Gastroesophageal sphincter (tissue), 4 donors: Measurements from ENCODE around the gene TFEC. TPM values are rescaled to one million over a fixed set of nuclear protein-coding genes. Genes with fewer than 3 reads are reported as not detected.

Experiments
- ATAC-seq: fragments of 150-250 bp; one replicate; pipeline ENCODE4 v1.9.1; 2016; ENCODE audit warnings: mild to moderate bottlenecking, moderate library complexity
- H3K27ac ChIP-seq, 4 donors: fragments of 200-600 bp; sonication (generic) in 3 of 4; 1 replicate in 3 of 4; 2 replicates in 1 of 4; pipeline ENCODE4 v1.5.1; 2016 to 2019
- H3K27me3 ChIP-seq: fragments of 200-600 bp; sonication (generic); one replicate; pipeline ENCODE4 v1.5.1; 2019
- H3K36me3 ChIP-seq, 2 donors: fragments of 200-600 bp; sonication (generic); one replicate each; pipeline ENCODE4 v1.5.1; 2019; ENCODE audit warnings: control low read depth in 1 of 2
- H3K4me1 ChIP-seq, 3 donors: fragments of 200-600 bp; sonication (generic); 1 replicate in 2 of 3; 2 replicates in 1 of 3; pipeline ENCODE4 v1.5.1; 2016 to 2019; ENCODE audit warnings: control low read depth in 2 of 3
- H3K4me3 ChIP-seq, 2 donors: fragments of 200-600 bp; sonication (generic); one replicate each; pipeline ENCODE4 v1.5.1; 2019; ENCODE audit warnings: mild to moderate bottlenecking in 1 of 2, moderate library complexity in 1 of 2
- H3K9me3 ChIP-seq, 3 donors: fragments of 200-600 bp; sonication (generic); one replicate each; pipeline ENCODE4 v1.5.1; 2017 to 2019; ENCODE audit warnings: control low read depth in 2 of 3
- EP300 ChIP-seq: sonication (generic); formaldehyde crosslinking; IDR thresholded peaks from one replicate; pipeline ENCODE4 v1.6.1; 2017; ENCODE audit warnings: antibody characterized with exemption, mild to moderate bottlenecking
- POLR2A ChIP-seq, 2 donors: fragments of 450-650 bp; IDR thresholded peaks; one replicate each; pipeline ENCODE4 v1.6.1; 2017; ENCODE audit warnings: antibody characterized with exemption in 2 of 2, mild to moderate bottlenecking in 2 of 2, moderate library complexity in 1 of 2
- POLR2AphosphoS5 ChIP-seq: sonication (generic); formaldehyde crosslinking; IDR thresholded peaks from one replicate; pipeline ENCODE4 v1.6.1; 2017; ENCODE audit warnings: antibody characterized with exemption
- WGBS, 2 donors: methylation state at CpG; one replicate each; pipeline ENCODE4 v1.1.5; 2018; ENCODE audit warnings: low coverage in 1 of 2; 5-methylcytosine and 5-hydroxymethylcytosine counted together
- total RNA-seq, 4 donors: library from RNA; depleted of rRNA; stranded (reverse); fragments of >200 nt; gene quantifications; one replicate each; pipeline ENCODE4 v1.1.0, GENCODE V29; 2016
- TF ChIP-seq, protein P1 (sequence below), 4 experiments: fragments of 200-600 bp in 2 of 4; fragments of 450-650 bp in 2 of 4; sonication (generic) in 1 of 4; IDR thresholded peaks; one replicate each; pipeline ENCODE4 v1.5.1; 2017 to 2019; ENCODE audit warnings: antibody characterized with exemption in 4 of 4, mild to moderate bottlenecking in 2 of 4, moderate library complexity in 2 of 4

Gene TFEC
- total RNA-seq, 4 donors from 2014 or later, result 3.3 to 6.2 (median 4.9) TPM

DNA sequence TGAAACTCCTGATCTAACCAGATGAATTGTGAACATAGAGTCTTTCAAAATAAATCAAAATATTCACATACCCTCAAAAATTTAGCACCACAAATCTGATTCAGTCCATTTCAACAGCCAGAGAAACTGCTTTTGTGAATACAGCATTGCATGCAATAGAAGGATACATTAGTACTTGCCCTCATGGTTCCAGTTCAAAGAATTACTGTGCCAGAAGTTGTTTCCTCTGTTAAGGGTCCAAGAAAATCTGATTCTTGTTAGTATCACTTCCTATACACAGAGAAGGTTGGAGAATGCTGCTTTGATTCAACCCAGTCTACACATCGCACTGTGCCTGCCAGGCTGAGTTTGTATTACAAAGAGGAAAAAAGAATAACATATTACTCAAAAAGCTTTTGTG is 115.6 kb downstream of the TFEC start:
- Histone ChIP-seq H3K36me3 (no peaks in the 10 kb centered on the region), H3K4me3 (no peak overlapping the region), H3K27me3 (no peaks in the 10 kb centered on the region), H3K27ac (no peak overlapping the region), H3K9me3 (no peaks in the 10 kb centered on the region), H3K4me1 (peaks cover 0 to 7% (median 0%) of the 10 kb centered on the region in 3 donors)
- WGBS, 2 donors, result 67% methylated on average over 1 of the region's 1 CpG; no CpG with 5 or more reads in 1 of the 2 donors
- TF ChIP-seq POLR2A (IDR thresholded peaks at IDR 0.05), result no peak
- TF ChIP-seq EP300, result no peak
- TF ChIP-seq, protein P1, sequence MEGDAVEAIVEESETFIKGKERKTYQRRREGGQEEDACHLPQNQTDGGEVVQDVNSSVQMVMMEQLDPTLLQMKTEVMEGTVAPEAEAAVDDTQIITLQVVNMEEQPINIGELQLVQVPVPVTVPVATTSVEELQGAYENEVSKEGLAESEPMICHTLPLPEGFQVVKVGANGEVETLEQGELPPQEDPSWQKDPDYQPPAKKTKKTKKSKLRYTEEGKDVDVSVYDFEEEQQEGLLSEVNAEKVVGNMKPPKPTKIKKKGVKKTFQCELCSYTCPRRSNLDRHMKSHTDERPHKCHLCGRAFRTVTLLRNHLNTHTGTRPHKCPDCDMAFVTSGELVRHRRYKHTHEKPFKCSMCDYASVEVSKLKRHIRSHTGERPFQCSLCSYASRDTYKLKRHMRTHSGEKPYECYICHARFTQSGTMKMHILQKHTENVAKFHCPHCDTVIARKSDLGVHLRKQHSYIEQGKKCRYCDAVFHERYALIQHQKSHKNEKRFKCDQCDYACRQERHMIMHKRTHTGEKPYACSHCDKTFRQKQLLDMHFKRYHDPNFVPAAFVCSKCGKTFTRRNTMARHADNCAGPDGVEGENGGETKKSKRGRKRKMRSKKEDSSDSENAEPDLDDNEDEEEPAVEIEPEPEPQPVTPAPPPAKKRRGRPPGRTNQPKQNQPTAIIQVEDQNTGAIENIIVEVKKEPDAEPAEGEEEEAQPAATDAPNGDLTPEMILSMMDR (IDR thresholded peaks at IDR 0.05), result no peak
- TF ChIP-seq POLR2AphosphoS5, result no peak
- no peak for ATAC-seq

- no peaks in the 10 kb centered on the region for H3K9me3 ChIP-seq
- peaks cover 0 to 7% (median 0%) of the 10 kb centered on the region in 3 donors for H3K4me1 ChIP-seq
- no peak for ATAC-seq
- TF ChIP-seq POLR2AphosphoS5 (no peak), POLR2A (IDR thresholded peaks at IDR 0.05) (no peak), EP300 (no peak)
- TF ChIP-seq, protein P1 (IDR thresholded peaks at IDR 0.05), result no peak
- H3K27ac ChIP-seq, result no peak overlapping the region
- H3K27me3 ChIP-seq, result no peaks in the 10 kb centered on the region
- 65 to 69% methylated on average over 3 of the region's 3 CpGs for WGBS, 2 donors
- no peak overlapping the region for H3K4me3 ChIP-seq
- H3K36me3 ChIP-seq, result no peaks in the 10 kb centered on the region
These were observed 119.1 kb downstream of the TFEC start for GRCh38 chr7:115911465-115911864.

DNA sequence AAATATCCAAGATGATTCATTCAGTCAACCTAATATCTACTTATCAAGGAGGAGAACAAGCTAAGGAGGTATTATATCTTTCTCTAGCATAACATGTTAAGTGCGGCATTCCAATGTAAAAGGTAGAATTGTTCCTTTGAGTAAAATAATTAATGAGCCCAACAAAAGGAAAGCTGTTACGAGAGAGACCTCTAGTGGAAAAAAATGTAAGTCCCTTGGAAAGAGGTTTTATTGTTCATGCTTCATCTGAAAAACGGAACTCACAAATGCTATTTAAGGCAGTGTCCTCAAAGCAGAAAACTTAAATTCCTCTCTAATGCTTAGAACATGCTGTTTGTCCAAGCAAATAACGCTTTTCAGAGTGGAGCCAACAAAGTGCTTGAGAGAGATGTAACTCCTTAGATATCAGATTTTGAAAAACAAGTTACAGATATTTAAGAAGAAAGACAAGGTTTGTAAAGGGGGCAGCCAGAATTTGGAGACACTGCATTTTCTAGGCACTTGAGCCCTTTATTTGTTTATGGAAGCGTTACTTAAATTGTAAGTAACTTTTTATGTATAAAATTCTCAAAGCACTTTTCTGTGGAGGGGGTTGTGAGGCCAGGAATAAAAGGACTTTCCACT is 119.9 kb downstream of the TFEC start:
- Histone ChIP-seq H3K4me3 (no peak overlapping the region), H3K27ac (no peak overlapping the region), H3K27me3 (no peaks in the 10 kb centered on the region), H3K4me1 (peaks cover 0 to 7% (median 0%) of the 10 kb centered on the region in 3 donors), H3K36me3 (no peaks in the 10 kb centered on the region), H3K9me3 (no peaks in the 10 kb centered on the region)
- WGBS, 2 donors, result 0 to 3% methylated on average over 5 of the region's 5 CpGs
- TF ChIP-seq EP300 (no peak), POLR2A (IDR thresholded peaks at IDR 0.05) (no peak), POLR2AphosphoS5 (no peak)
- TF ChIP-seq, protein P1 (IDR thresholded peaks at IDR 0.05), result peak; percentile 23 to 67 (median 48)
- peak; percentile 43 for ATAC-seq

GRCh38 chr7:115906731-115907130 is 123.8 kb downstream of the TFEC start:
- ATAC-seq, result no peak
- Histone ChIP-seq H3K27ac (no peak overlapping the region), H3K4me1 (peaks cover 0 to 7% (median 0%) of the 10 kb centered on the region in 3 donors), H3K27me3 (no peaks in the 10 kb centered on the region), H3K4me3 (no peak overlapping the region), H3K9me3 (no peaks in the 10 kb centered on the region), H3K36me3 (no peaks in the 10 kb centered on the region)
- TF ChIP-seq POLR2AphosphoS5 (no peak), POLR2A (IDR thresholded peaks at IDR 0.05) (no peak), EP300 (no peak)
- TF ChIP-seq, protein P1 (IDR thresholded peaks at IDR 0.05), result no peak
- WGBS, 2 donors, result 67 to 100% methylated on average over 1 of the region's 1 CpG

GRCh38 chr7:115889669-115889984 is 140.9 kb downstream of the TFEC start:
- no peaks in the 10 kb centered on the region for H3K36me3 ChIP-seq

More at GRCh38 chr7:115889669-115889984, 140.9 kb downstream of the TFEC start:
- TF ChIP-seq, protein P1 (IDR thresholded peaks at IDR 0.05), result no peak
- TF ChIP-seq POLR2AphosphoS5 (no peak), EP300 (no peak), POLR2A (IDR thresholded peaks at IDR 0.05) (no peak)
- no peaks in the 10 kb centered on the region for H3K4me1 ChIP-seq
- peaks cover 0 to 21% (median 0%) of the 10 kb centered on the region in 3 donors for H3K9me3 ChIP-seq
- no peak overlapping the region for H3K4me3 ChIP-seq
- H3K27ac ChIP-seq, result no peak overlapping the region
- no peaks in the 10 kb centered on the region for H3K27me3 ChIP-seq
- WGBS, 2 donors, result 80 to 87% methylated on average over 2 of the region's 3 CpGs
- ATAC-seq, result no peak
